Skeletal muscle tissue (tissue), 4 donors: ENCODE measurements around the gene PAQR3. TPM values are rescaled to one million over a fixed set of nuclear protein-coding genes. Genes with fewer than 3 reads are reported as not detected.
"Not testable (repeated sequence)": the region's sequence is repeated elsewhere in the genome, so short reads cannot be mapped to it uniquely, and the experiment has no call there.

Experiments
- H3K27ac ChIP-seq: one replicate; pipeline ENCODE4 v1.7.0; 2013; ENCODE audit warnings: mild to moderate bottlenecking, low read depth, low read length, inconsistent platforms
- H3K27me3 ChIP-seq, 3 donors: one replicate each; pipeline ENCODE4 v1.7.0; 2013; ENCODE audit warnings: low read length in 3 of 3; ENCODE audit not compliant: control insufficient read depth in 3 of 3, insufficient read depth in 3 of 3
- H3K36me3 ChIP-seq, 3 donors: one replicate each; pipeline ENCODE4 v1.7.0; 2013; ENCODE audit warnings: low read length in 3 of 3; ENCODE audit not compliant: control insufficient read depth in 3 of 3, insufficient read depth in 3 of 3
- H3K4me1 ChIP-seq, 3 donors: one replicate each; pipeline ENCODE4 v1.7.0; 2013; ENCODE audit warnings: low read length in 3 of 3, mild to moderate bottlenecking in 3 of 3; ENCODE audit not compliant: control insufficient read depth in 3 of 3, insufficient read depth in 3 of 3
- H3K4me3 ChIP-seq, 3 donors: one replicate each; pipeline ENCODE4 v1.7.0; 2013; ENCODE audit warnings: low read length in 3 of 3
- H3K9ac ChIP-seq, 3 donors: one replicate each; pipeline ENCODE4 v1.7.0; 2013; ENCODE audit warnings: low read length in 3 of 3, mild to moderate bottlenecking in 3 of 3, moderate library complexity in 2 of 3, low read depth in 1 of 3
- H3K9me3 ChIP-seq, 3 donors: one replicate each; pipeline ENCODE4 v1.7.0; 2013; ENCODE audit warnings: low read length in 3 of 3; ENCODE audit not compliant: control insufficient read depth in 3 of 3
- total RNA-seq: library from RNA; depleted of rRNA; stranded (reverse); fragments of >200 nt; gene quantifications from one replicate; pipeline ENCODE4 v1.2.3, GENCODE V29; 2014
- donor health status: Osteomylitis.

The PAQR3 gene
- total RNA-seq, 1 donor from 2014 or later: 8.9 TPM

DNA sequence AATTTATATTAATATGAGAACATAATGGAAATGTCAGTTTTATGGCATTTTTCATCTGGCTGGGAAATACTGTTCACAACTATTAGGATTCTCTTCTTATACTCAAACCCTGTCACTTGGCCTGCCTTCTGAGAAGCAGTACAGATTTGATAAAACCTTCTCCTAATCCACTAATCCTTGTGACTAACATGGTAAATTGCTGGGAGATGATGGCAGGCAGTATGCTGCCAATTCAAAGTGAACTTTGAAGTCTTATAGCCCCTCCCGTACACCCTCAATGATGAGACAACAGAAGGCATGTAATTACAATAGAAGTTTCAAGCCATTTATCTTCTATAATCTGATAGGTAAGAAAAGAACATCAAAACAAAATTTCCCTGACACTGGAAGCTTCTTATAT lies 36.9 kb downstream of the PAQR3 start:
- Histone ChIP-seq H3K4me1 (no peaks in the 10 kb centered on the region), H3K27ac (no peak overlapping the region), H3K9ac (no peak overlapping the region), H3K27me3 (no peaks in the 10 kb centered on the region), H3K36me3 (peaks cover 0 to 4% (median 0%) of the 10 kb centered on the region in 3 donors), H3K4me3 (no peak overlapping the region), H3K9me3 (no peaks in the 10 kb centered on the region)

DNA sequence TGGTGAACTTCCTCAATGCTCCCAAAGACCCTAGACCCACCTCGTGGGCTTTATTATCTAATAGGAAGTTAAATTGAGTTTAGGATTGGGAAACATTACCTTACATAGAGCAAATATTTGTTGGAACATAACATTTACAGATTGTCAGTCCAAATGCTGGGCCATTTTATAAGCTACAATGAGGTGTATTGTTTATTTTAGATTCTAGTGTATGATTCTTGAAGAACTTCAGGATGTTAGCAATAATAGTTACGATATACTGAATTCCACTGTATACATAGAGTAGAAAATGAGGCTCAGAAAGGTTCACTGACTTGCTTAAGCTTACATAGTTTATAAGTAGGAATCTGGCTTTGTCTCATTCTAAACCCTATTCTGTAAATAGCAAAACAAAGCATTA lies 37.4 kb downstream of the PAQR3 start:
- Histone ChIP-seq H3K9ac (no peak overlapping the region), H3K4me1 (no peaks in the 10 kb centered on the region), H3K4me3 (no peak overlapping the region), H3K9me3 (no peaks in the 10 kb centered on the region), H3K36me3 (peaks cover 0 to 4% (median 0%) of the 10 kb centered on the region in 3 donors), H3K27ac (no peak overlapping the region), H3K27me3 (no peaks in the 10 kb centered on the region)

DNA sequence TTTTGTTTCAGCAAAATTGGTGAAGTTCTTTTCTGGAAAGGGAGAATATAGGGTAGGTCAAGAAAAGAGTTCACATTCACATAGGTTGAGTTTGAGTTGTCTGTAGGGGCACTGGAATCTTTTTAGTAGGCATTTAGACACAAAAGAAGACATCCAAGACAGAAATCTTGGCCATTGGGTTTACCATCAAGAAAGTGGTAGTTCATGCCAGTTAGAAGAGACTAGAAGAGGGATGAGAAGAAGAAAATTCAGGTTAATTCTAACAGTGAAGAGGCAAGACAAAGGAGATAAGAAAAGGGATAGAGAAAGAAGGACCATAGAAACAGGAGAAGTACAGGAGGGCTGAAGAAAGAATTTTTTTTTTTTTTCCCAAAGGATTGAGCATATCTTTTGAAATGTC lies 39.9 kb downstream of the PAQR3 start:
- H3K27me3 ChIP-seq: no peaks in the 10 kb centered on the region

DNA sequence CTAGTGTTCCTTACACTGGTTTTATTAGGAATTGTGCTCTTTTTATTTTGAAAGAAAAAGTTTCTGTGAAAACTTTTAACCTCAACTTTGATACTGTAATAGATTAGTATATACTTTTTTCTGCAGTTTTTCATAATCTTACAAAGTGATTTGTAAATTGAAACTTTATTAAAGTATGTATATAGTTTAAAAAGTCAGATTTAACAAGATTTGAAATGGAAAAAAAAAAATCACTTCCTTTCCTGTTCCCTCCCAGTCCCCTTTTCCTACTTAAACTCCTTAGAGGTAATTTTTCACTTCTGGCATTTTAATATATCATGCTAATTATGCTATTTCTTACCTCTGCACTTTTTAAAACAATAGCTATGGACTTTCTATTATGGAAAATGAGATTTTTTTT lies 49.3 kb downstream of the PAQR3 start:
- H3K9ac ChIP-seq: no peak overlapping the region
- H3K4me3 ChIP-seq: no peak overlapping the region
- no peaks in the 10 kb centered on the region for H3K9me3 ChIP-seq
- no peaks in the 10 kb centered on the region for H3K27me3 ChIP-seq
- H3K27ac ChIP-seq: no peak overlapping the region
- H3K4me1 ChIP-seq: no peaks in the 10 kb centered on the region
- H3K36me3 ChIP-seq: peaks cover 8 to 22% (median 22%) of the 10 kb centered on the region in 3 donors

More for the DNA sequence above, 39.9 kb downstream of the PAQR3 start:
- no peak overlapping the region for H3K27ac ChIP-seq
- H3K4me3 ChIP-seq: no peak overlapping the region
- H3K9me3 ChIP-seq: no peaks in the 10 kb centered on the region
- H3K36me3 ChIP-seq: peaks cover 2 to 7% (median 5%) of the 10 kb centered on the region in 3 donors
- H3K4me1 ChIP-seq: no peaks in the 10 kb centered on the region
- no peak overlapping the region for H3K9ac ChIP-seq

DNA sequence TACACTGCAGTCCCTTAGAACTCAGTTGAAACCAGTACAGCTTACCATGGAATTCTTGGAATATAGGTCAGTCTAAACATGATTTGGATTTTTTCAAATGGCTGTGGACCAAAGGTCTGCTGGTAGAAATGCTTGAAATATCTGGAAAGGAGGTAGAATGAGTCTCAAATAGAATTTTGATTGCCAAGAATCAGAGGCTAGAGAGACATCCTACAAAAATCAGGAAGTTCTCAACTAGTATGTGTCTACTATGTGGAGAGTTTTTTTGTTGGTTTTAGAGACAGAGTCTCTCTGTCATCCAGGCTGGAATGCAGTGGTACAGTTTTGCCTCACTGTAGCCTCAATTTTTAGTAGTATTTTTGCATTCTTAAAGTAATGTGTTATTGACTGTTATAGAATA lies 53.6 kb downstream of the PAQR3 start:
- no peaks in the 10 kb centered on the region for H3K9me3 ChIP-seq
- H3K27me3 ChIP-seq: no peaks in the 10 kb centered on the region
- no peak overlapping the region for H3K4me3 ChIP-seq
- H3K36me3 ChIP-seq: peaks cover 2 to 10% (median 8%) of the 10 kb centered on the region in 3 donors
- H3K9ac ChIP-seq: no peak overlapping the region
- no peak overlapping the region for H3K27ac ChIP-seq
- no peaks in the 10 kb centered on the region for H3K4me1 ChIP-seq

DNA sequence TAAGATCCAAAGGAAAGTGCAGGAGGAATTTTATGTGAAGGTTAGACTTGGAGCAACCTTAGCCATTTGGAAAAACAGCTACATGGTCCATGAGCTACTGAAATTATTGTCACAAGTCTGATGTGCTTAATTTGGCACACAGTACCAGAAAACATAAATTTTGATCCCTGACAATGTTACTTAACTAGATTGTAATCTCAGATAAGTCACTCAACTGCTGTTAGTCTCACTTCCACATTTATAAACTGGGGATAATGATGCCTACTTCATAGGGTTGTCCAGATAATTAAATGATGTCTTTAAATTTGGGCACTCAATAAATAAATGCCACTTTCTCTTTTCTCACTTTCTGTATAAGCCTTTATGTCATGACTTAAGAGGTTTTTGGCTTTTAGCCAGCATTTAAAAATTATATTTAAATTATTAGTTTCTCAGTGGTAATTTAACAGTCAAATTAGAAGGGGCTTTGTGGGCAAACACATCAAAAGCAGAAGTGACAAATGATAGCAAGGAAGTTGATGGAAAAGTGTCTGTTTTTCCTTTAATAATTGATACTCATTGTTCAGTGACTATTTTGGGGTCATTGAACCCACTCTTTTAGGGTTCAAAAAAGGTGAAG lies 58.3 kb downstream of the PAQR3 start:
- H3K9me3 ChIP-seq: no peaks in the 10 kb centered on the region
- H3K27ac ChIP-seq: no peak overlapping the region
- no peaks in the 10 kb centered on the region for H3K4me1 ChIP-seq
- H3K4me3 ChIP-seq: no peak overlapping the region
- H3K27me3 ChIP-seq: no peaks in the 10 kb centered on the region
- H3K36me3 ChIP-seq: peaks cover 0 to 8% (median 0%) of the 10 kb centered on the region in 3 donors
- H3K9ac ChIP-seq: no peak overlapping the region

DNA sequence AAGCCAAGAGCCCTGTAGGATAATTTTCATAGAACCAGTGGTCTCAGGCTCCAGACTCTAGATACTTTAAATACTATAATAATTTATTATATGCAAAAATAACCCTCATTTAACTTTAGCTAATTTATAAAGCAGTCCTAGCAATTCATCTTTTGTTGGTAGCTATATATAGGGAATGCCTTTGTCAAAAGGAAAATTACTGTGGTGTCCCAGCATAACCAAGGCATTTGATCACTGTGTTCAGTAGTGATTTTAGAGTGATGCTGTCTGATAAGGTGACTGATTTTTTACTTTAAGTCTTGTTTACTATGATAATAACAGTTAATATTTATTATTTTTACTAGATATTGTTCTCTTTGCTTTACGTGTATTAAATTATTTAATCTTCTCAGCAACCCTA lies 61.2 kb downstream of the PAQR3 start:
- Histone ChIP-seq H3K27me3 (no peaks in the 10 kb centered on the region), H3K9me3 (no peaks in the 10 kb centered on the region), H3K36me3 (peaks cover 4 to 22% (median 9%) of the 10 kb centered on the region in 3 donors), H3K4me1 (no peaks in the 10 kb centered on the region), H3K4me3 (no peak overlapping the region), H3K27ac (no peak overlapping the region), H3K9ac (no peak overlapping the region)

DNA sequence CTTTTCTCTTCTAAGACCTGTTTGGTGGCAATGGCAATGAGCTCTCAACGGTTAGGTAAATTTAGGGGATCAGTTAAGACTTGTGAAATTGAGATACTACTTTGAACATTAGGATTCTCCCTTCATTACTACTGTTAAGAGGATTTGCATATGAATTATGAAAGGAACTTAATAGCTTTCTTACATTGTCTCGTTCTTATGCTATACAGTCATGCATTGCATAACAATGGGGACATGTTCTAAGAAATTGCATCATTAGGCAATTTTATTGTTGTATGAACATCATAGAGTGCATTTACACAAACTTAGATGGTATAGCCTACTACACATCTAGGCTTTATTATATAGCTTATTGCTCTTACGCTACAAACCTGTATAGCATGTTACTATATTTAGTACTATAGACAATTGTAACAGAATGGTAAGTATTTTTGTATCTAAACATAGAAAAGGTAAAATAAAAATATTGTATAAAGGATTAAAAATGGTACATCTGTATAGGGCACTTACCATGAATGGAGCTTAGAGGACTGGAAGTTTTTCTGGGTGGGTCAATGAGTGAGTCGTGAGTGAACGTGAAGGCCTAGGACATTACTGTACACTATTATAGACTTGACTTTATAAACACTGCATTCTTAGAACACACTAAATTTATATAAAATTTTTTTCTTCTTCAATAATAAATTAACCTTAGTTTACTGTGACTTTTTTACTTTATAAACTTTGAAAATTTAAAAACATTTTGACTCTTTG lies 62.5 kb downstream of the PAQR3 start:
- H3K36me3 ChIP-seq: peaks cover 6 to 28% (median 20%) of the 10 kb centered on the region in 3 donors

DNA sequence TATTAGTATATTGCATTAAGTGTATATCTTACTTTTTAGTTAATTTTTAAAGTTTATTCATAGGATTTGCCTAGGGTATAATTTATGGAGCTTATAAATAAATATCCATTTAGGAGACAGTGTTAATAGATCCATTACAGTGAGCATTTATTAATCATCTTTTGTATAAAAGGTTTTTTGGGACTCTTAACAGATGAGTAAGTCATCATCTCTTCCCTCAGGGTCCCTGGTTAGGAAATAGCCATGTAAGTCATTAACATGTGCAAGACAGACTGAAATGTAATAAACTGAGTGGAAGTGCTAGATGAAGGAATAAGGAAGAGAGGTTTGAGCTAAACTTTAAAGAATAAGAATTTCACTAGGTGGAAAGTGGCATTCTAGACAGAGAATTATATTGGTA lies 69.2 kb downstream of the PAQR3 start:
- peaks cover 8 to 30% (median 22%) of the 10 kb centered on the region in 3 donors for H3K36me3 ChIP-seq
- H3K9me3 ChIP-seq: no peaks in the 10 kb centered on the region
- H3K9ac ChIP-seq: no peak overlapping the region
- no peaks in the 10 kb centered on the region for H3K4me1 ChIP-seq
- H3K27me3 ChIP-seq: no peaks in the 10 kb centered on the region
- no peak overlapping the region for H3K27ac ChIP-seq
- no peak overlapping the region for H3K4me3 ChIP-seq

More for the DNA sequence above, 62.5 kb downstream of the PAQR3 start:
- H3K27ac ChIP-seq: no peak overlapping the region
- no peak overlapping the region for H3K4me3 ChIP-seq
- H3K9ac ChIP-seq: no peak overlapping the region
- H3K27me3 ChIP-seq: no peaks in the 10 kb centered on the region
- H3K4me1 ChIP-seq: no peaks in the 10 kb centered on the region
- no peaks in the 10 kb centered on the region for H3K9me3 ChIP-seq

DNA sequence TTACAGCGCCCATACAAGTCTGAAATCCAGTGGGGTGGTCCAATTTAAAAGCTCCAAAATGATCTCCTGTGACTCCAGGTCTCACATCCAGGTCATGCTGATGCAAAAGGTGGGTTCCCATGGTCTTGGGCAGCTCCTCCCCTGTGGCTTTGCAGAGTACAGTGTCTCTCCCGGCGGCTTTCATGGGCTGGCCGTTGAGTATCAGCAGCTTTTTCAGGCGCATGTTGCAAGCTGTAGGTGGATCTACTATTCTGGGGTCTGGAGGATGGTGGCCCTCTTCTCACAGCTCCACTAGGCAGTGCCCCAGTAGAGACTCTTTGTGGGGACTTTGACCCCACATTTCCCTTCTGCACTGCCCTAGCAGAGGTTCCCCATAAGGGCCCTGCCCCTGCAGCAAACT lies 70.5 kb downstream of the PAQR3 start:
- not testable (repeated sequence) for H3K4me1 ChIP-seq, H3K4me3 ChIP-seq, H3K9ac ChIP-seq, H3K27ac ChIP-seq, H3K9me3 ChIP-seq, H3K27me3 ChIP-seq
- H3K36me3 ChIP-seq: peaks cover 8 to 22% (median 19%) of the 10 kb centered on the region in 3 donors
